Effector CD4-positive, alpha-beta T cell (primary cell): ENCODE results near the gene ACAP3.
A peak's percentile ranks its signal among the peaks of the same experiment; 100 is the strongest.

Experiments
- DNase-seq: peaks from one replicate; pipeline ENCODE4 v3.0.0-alpha.2; 2020

Gene ACAP3

DNA sequence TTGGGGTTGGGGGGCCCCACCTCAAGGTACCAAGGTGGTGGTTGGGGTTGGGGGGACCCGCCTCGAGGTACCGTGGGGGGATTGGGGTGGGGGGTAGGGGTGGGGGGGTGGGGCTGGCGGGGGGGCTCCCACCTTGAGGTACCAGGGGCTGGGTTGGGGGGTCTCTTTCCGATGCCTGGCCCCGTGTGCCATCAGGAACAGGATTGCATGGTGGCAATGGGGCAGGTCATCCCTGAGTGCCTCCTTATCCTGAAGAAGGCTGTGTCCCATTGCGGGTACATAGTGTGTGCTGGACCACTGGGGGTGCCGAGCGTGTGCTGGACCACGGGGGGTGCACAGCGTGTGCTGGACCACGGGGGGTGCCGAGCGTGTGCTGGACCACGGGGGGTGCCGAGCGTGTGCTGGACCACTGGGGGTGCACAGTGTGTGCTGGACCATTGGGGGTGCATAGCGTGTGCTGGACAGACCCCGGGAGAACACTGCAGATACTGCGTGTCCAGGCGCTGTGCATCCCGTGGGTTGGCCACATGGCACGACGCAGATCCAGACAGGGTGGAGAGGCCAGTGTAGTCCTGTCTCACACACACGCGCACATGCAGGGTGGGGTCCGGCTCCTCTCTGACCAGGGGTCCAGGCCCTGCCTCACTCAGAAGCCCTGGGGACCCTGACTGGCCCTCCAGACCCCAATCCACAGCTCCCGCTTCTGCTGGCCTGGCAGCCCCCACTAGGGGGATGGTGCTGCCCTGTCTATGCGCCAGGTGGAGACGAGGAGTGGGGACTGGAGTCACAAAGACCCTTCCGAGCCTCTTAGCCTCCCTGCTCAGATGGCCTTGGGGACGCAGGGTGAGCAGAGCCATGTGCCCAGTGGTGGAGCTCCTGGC is 23.3 kb downstream of the ACAP3 start:
- DNase-seq, result no peak

DNA sequence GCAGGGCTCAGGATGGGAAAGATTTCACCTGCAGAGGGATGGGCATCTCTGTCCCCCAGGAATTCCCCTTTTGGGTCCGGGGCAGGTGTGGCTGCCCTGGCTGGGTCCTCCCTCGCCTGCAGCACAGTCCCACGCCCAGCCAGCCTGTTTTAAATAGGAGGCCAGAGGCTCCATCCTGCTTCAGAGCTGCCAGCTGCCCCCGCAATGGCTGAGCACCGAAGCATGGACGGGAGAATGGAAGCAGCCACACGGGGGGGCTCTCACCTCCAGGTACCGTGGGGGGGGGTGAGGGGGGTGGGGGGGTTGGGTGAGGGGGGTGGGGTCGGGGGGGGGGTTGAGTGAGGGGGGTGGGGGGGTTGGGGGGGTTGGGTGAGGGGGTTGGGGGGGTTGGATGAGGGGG is 23.9 kb downstream of the ACAP3 start:
- DNase-seq, result no peak

DNA sequence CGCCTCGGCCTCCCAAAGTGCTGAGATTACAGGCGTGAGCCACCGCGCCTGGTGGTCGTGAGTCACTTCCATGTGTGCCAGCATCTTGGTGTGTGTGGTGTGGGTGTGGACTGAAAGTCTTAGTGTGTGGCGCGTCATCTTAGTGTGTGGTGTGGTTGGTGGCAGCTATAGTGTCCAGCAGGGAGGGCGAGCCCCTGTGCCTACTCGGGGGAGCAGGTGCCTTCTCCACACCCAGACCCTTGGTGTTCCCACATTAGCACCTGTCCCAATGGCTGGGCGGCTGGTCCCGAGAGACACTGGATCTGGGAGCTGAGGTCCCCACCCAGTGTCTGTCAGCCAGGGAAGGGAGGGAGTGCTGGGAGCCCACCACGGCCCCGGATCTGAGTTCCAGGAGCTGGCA is 24.7 kb downstream of the ACAP3 start:
- DNase-seq, result no peak

DNA sequence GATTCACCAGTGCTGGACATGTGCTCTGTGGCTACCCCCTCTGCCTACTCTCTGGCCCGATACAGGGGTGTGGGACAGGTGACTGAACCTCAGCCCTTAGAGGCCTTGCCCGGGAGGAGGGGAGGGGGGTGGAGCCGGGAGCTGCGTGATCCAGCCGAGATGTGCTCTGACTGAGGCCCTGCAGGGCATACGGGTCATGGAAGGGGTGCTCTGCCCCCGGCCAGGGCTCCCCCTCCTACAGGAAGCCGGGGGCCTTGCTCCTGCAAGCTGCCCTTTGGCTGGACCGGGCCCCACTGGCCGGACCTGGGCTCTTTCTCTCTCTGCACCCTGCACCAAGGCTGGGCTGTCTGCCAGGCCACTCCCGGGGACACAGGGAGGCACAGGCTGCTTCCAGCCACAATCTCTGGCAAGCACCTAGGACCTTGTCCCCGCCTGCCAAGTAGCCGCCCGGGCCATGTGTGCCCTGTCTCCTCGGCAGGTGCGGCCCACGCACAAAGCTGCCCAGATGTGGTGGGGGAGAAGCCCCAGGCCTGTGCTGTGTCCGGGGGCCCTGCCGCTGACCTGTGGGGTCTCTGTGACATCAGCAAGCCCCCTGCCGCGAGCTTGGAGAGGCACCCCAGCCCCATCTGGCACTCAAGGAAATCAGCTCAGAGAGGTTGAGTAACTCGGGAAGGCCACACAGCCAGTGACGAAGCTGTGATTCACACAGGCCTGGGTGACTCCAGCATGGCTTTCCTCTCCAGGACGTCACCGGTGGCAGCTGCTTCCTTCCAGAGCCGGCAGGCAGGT is 26.0 kb downstream of the ACAP3 start:
- DNase-seq, result no peak

DNA sequence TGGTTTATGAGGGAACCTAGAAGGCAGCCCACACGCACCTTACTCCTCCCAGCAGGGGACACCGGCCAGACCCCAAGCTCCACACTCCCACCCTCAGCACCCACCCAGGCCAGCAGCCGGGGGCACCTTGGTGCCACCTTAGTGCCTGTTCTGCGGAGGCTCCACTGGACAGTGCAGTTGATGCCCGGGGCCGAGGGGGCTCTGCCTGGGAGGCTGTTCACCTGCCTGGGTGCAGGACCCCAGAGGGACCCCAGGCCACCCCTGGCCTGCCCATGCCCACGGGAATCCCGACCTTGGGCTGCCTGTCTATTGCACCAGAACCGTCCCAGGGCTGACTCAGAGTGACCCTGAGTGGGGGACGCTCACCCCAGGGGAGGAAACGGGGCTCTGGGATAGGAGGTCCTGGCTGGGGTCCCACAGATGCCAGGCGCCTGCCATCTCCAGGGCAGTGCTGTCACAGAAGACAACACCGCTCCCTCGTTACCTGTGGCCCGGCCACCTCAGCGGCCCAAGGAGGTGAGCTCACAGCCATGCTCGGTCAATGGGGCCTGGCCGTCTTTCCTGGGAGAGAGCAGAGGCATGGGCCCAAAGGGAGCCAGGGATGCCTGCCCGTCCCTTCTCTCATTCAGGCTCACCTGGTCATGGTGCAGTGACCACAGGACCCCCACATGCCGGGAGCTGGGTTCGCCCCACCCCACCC is 26.8 kb downstream of the ACAP3 start:
- DNase-seq, result no peak

DNA sequence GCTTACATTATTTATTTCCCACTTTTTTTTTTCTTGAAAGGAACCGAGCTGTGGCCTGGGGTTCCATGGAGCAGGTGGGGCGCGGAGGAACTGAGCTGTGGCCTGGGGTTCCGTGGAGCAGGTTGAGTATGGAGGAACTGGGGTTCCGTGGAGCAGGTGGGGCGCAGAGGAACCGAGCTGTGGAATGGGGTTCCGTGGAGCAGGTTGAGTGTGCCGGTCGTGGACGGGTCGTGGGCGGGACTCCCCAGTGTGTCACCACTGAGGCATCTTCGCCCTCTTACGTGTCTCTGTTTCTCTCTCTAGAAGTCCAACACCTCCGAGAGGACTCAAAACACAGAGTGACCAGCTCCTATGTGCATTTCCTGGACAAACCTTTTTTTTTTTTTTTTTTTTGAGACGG is 28.7 kb downstream of the ACAP3 start:
- no peak for DNase-seq

DNA sequence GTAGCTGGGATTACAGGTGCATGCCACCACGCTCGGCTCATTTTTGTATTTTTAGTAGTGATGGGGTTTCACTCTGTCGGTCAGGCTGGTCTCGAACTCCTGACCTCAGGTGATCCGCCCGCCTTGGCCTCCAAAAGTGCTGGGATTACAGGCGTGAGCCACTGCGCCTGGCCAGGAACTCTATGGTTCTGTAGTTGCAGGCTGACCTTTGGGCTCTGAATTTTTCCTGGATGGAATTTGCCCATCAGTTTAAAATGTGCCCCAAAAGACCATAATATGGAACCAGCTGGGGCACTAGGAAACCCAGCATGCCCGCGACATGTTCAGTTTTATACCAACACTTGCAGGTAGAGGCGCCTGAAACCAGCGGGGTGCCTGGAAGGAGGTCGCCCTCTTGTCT is 29.1 kb downstream of the ACAP3 start:
- no peak for DNase-seq

DNA sequence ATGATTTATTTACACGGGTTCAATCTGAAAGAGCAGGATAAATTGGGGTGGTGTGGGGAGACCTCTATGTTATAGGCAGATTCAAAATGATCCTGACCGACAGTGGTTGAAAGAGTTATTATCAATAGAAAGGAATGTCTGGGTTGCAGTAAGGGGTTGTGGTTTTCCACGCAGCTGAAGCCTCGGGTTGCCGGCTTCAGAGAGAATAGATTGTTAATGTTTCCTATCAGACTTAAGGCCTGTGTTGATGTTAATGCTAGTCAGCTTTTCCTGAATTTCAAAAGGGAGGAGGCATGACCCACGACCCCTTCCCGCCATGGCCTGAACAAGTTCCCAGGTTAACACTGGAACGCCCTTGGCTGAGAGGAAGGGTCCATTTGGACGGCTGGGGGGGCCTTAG is 31.9 kb downstream of the ACAP3 start:
- DNase-seq, result no peak

DNA sequence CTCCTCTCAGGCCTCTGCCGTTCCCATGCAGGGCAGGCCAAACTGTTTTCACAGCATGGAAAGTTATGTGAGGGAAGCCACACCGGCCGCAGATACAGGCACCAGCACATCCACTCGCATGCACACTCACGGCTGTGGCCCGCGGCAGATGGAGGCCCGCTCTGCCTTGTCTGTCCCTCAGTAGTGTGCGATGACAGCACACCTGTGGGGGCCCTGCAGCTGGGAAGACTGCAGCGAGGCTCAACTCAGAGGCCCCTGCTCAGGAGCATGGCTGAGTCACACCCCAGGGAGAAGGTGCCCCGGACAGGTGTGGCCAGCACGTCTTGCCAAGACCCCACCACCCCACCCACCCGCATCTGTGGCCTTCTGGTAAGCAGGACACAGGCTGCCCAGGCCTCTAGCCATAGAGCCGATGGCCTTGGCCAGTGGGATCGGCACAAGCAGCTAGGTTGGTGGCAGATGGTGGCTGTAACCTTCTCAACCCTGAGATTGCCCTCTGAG is 32.7 kb downstream of the ACAP3 start:
- no peak for DNase-seq

DNA sequence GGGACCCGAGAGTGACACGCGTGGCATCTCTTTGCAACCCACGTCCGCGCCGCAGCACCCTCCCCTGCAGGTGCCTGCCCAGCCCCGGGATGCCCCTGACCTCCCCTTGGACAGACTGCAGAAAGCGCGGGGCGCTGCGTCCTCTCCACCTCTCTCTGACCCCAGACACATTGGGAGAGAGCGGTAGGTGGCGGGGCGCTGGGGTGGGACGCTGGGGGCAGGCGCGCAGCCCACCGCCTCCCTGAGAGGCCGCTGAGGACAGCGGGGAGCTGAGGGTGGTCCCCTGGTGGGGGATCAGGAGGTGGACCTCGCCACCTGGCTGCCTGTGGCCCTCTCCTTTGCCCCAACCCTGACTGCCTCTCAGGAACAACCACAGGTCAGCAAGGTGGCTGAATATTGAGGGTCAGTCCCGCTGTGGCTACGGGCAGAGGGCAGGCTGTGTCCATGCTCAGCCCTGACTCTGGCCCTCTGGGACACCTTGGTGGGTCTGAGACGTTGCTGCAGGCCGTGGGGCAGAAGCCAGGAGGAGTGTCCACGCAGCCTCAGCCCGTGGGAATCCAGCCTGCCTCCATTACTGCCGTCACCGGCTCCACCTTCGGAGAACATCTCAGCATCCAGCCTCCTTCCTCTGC is 33.3 kb downstream of the ACAP3 start:
- no peak for DNase-seq

DNA sequence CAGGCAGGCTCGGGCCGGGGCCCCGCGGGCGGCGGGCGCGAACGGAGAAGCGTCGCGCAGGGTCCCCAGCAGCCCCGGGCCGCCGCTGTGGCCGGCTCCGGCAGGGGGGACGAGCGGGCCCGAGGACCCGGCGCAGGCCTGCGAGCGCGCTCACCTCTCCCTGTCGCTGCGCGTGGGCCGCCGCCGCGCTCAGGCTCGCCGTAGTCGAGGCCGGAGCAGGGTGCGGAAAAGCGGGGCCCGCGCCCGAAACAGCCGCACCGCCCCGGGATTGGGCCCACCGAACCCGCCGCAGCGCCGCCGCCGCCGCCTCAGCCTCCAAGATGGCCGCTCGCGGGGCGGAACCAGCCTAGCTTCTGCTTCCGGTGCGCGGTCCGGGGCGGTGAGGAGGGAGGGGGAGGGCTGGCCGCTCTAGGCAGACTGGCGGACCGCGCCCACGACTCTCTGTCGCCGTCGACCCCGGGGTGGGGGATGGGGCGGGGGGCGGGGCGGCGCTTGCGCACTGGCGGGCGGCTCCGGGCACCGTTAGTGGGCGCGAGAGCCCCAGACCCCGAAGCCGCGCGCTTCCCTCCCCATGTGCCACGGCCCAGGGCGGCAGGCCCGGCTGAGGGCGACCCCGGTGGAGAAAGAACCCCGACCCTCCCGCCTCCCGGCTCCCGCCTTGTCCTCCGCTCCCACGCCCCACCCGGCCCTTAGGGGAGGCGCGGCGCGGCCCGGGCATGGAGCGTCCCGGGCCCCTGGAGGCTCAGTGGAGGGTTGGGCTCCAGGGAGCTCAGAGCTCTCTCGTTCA is 34.0 kb downstream of the ACAP3 start, which contains the start of gene UBE2J2:
TSS of gene UBE2J2 (minus strand) at position 343 of the 787 bp plus-strand sequence. CDS start 5,862 bp downstream, outside the sequence.
- DNase-seq, result peak; percentile 90

DNA sequence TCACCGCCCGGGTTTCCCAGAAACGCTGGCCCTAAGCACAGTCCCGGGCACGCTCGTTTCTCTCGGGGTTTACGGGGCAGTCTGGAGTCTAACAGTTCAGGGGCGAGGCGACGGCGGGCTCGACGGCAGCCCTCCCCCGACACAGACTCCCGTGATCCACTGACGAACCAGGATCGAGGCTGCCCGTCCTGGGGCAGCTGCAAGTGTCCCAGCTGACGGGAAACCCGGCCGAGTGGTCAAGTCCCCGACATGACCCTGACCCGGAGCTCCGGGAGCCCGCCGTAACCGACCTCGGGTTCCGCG is 34.6 kb downstream of the ACAP3 start:
- DNase-seq, result no peak

DNA sequence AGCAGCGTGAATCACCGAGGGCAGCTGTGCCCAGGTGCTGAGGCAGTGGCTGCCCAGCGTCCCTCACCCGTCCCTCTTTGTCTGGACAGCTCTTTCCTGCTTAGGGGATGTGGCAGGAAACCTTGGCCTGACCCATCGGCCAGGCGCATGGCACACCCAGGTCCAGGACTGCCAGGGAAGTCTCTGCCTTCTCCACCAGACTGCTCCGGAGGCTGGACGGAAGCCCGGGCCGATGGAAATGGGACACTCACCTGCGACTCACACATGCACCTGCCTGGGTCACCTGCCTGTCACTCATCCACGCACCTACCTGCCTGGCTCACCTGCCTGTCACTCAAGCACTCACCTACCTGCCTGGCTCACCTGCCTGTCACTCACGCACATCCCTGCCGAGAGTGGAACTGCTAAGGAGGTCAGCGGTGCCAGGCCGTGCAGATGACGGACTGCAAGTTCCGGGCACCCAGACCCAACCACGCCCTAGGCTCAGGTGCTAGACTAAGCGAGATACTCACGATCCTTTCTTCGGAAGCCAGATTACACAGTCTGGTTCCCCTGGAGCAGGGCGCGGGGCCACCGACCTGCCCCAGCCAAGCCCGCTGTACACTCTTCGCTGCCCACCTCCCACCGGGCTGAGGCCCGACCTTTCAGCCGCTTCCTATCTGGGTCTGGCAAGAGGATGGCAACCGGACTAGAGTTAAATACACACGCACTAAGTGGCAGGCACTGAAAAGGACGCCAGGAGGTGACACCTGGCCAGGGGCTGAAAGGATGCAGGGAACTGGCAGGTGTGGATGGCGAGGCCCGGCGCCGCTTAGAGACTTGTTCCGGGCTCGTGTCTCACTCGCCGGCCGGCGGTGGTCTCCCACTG is 35.2 kb downstream of the ACAP3 start:
- no peak for DNase-seq

DNA sequence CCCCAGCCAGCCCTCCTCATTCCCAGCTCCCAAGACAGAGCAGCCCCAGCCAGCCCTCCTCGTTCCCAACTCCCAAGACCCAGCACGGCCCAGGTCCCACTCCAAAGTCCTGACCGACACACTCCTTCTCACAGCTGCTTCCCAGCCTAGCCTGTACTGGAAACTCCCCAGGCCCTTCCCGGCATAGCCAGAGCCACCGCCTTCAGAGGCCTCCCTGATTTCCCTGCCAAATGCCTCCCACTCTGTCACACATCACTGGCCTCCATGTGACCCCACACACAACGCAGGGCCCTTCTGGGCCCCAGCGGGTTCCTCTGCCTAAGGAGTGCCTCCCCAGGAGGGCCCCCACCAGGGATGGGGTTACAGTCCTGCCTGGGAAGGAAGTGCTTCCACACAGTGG is 36.9 kb downstream of the ACAP3 start:
- no peak for DNase-seq

DNA sequence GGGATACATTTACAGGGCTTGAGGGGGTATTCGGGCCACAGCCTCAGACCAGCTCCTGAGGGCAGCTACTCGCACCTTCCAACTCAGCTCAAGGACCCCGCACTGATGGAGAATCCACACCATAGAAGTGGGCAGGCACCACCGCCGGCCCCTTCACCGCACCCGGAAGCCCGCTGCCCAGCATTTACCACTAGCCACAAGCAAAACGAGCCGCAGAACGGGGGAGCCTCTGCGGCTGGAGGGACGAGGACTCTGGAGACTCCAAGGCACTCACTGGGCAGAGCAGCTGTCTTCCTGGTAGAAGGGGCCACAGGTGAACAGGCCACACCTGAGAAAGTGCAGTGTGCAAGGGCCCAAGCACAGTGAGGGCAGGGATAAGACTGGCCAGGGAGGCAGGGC is 39.4 kb downstream of the ACAP3 start:
- no peak for DNase-seq

DNA sequence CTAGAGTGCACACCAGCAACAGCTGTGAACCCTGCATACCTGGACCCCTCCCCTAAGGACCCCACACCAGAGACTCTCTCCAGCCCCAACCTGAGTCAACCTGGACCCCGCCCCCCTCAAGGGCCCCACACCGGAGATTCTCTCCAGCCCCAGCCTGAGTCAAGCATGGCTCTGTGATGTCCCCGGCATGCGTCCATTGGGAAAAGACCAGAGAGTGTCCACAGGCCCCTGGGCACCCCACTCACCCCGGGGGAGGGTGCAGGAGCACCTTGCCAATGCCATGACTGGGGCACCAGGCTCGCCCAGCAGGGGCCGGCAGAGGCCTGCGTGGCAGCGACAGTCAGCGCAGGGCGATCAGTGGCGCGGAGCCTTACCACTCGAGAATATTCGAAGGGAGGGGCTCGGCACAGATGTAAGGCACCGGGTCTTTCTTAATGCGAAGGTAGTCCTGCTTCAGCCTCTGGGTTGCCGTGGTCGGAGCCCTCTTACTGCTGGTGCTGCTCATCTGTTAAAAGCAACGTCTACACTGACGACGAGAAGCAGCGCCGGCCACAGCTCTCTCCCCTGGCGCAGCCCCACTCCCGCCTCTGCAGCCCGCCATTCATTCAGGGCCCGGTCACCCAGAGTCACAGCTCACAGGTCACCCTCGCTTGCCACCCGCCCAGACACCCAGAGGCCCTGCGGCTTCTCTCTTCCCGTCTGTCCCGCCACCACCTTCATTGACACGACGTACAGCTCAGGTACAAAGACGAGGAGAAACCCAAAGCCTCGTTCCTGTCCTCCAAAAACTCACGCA is 40.0 kb downstream of the ACAP3 start:
- no peak for DNase-seq

DNA sequence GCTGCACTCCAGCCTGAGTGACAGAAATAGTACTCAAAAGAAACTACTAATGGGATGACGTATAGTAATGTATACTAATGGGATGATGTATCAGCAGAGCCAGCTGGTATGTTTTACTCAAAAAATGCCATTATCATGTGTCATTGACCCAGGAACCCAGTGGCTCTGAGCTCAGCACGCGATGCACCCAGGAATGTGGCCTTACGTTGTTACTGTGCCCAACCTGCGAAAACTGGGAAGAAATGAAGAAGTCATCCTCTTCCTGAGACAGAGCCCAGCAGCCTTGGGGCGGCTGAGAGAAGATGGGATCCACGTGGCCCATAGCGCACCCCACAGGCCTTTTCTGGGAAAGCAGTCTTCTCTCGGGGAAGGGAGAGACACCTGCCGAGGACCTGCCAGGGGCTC is 42.9 kb downstream of the ACAP3 start:
- no peak for DNase-seq

DNA sequence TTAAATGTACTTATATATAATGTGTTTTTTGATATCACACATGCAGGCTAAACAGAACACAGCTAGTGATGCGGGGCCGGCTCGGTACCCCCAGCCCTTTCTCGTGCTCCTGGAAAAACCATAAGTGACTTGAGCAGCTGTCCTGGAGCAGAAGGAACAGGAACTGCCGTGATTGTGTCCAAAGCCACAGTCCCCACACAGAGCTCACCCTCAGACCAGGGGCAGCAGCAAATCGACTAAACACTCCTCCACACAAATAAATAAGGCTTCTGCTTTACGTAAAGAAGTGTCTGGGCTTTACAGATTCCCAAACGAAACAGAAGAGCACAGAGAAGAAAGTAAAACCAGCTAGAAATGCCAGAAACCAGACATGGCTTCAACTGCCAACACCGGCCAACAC is 43.7 kb downstream of the ACAP3 start:
- DNase-seq, result no peak

DNA sequence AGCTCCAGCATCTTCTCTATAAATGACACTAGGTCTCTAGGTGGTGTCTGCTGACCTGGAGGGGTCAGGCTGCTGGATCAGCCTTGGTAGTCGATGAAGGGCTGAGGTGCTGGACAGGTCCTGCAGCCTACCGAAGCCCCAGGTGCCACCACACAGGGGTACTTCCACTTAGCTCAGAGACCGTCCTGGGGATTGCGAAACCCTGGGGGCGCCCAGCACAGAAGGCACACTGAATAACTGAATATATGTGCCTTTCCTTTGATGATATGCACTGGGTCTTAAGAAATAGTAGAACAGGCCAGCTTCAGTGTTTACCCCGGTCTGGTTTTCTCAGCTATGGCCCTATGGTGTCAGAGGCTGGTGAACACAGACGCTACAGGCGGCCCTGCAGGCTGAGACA is 45.0 kb downstream of the ACAP3 start:
- DNase-seq, result no peak

DNA sequence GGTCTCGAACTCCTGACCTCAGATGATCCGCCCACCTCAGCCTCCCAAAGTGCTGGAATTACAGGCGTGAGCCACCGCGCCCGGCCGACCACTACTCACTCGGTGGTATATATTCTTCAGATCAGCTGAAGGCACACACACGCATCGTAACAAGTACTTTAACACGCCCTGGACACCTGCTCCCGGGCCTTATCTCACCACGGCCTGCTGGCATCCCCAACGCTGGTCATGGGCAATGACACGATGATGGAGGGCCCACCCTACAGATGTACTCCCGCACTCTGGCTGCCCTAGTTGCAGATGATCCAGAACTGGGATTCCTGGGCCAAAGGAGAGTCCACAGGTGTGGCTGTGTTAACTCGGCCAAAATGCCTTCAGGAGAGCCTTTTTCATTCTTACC is 45.7 kb downstream of the ACAP3 start:
- DNase-seq, result no peak
